ENCODE measurements around the gene TSPAN18.

TSPAN18 gene

GRCh38 chr11:44916331-44916730 lies 189.6 kb downstream of the TSPAN18 start:
- DNase-seq (ENCODE audit: insufficient read length, low spot score) (no peak), FAIRE-seq (no peak)
- no peak for TF ChIP-seq CTCF (IDR thresholded peaks at IDR 0.05; ENCODE audit: insufficient read depth, missing control alignments)

GRCh38 chr11:44916801-44917385 lies 190.1 kb downstream of the TSPAN18 start:
- no peak for DNase-seq (ENCODE audit: insufficient read length, low spot score)
- no peak for TF ChIP-seq CTCF (IDR thresholded peaks at IDR 0.05; ENCODE audit: insufficient read depth, missing control alignments)
- FAIRE-seq, result no peak

- TF ChIP-seq CTCF (IDR thresholded peaks at IDR 0.05; ENCODE audit: insufficient read depth, missing control alignments), result no peak
Measured at GRCh38 chr11:44917741-44918140, 191.0 kb downstream of the TSPAN18 start.

GRCh38 chr11:44920451-44920850 lies 193.7 kb downstream of the TSPAN18 start:
- FAIRE-seq, result no peak
- no peak for TF ChIP-seq CTCF (IDR thresholded peaks at IDR 0.05; ENCODE audit: insufficient read depth, missing control alignments)

More at GRCh38 chr11:44917741-44918140, 191.0 kb downstream of the TSPAN18 start:
- no peak for DNase-seq (ENCODE audit: insufficient read length, low spot score)
- no peak for FAIRE-seq

GRCh38 chr11:44923115-44923514 lies 196.4 kb downstream of the TSPAN18 start:
- no peak for DNase-seq (ENCODE audit: insufficient read length, low spot score)
- no peak for FAIRE-seq
- no peak for TF ChIP-seq CTCF (IDR thresholded peaks at IDR 0.05; ENCODE audit: insufficient read depth, missing control alignments)

More at GRCh38 chr11:44920451-44920850, 193.7 kb downstream of the TSPAN18 start:
- DNase-seq (ENCODE audit: insufficient read length, low spot score), result no peak

GRCh38 chr11:44923806-44924205 lies 197.0 kb downstream of the TSPAN18 start:
- DNase-seq (ENCODE audit: insufficient read length, low spot score) (no peak), FAIRE-seq (no peak)
- no peak for TF ChIP-seq CTCF (IDR thresholded peaks at IDR 0.05; ENCODE audit: insufficient read depth, missing control alignments)

GRCh38 chr11:44926036-44926435 lies 199.3 kb downstream of the TSPAN18 start:
- FAIRE-seq (no peak), DNase-seq (ENCODE audit: insufficient read length, low spot score) (no peak)
- no peak for TF ChIP-seq CTCF (IDR thresholded peaks at IDR 0.05; ENCODE audit: insufficient read depth, missing control alignments)

Data from D721Med (cell line).